PC-9 (cell line): ENCODE data around the gene ARIH1. TPM values are rescaled to one million over a fixed set of nuclear protein-coding genes. Genes with fewer than 3 reads are reported as not detected.
"Not testable (repeated sequence)": the region's sequence is repeated elsewhere in the genome, so short reads cannot be mapped to it uniquely, and the experiment has no call there.

ENCODE experiments used
- BruUV-seq: library from RNA; stranded (reverse); fragments of 400-500 nt; replicated peaks from 2 replicates; lab custom pipeline; 2021; lab: Mats Ljungman, UMichigan
- CTCF ChIA-PET: fragments of 300-600 bp; sonication (Branson Sonifier 250); formaldehyde crosslinking; loops from one replicate; lab custom pipeline; 2022; ENCODE audit warnings: antibody characterized with exemption; lab: Charles Lee
- POLR2A ChIA-PET: fragments of 300-600 bp; sonication (Branson Sonifier 250); formaldehyde crosslinking; loops from one replicate; lab custom pipeline; 2022; ENCODE audit warnings: antibody characterized with exemption; ENCODE audit not compliant: unreplicated experiment; lab: Charles Lee
- DNase-seq, 2 experiments: peaks; one replicate each; pipeline versions ENCODE4 v3.0.0 to v3.0.0-alpha.2; 2015 to 2022; ENCODE audit warnings: mixed read lengths in 1 of 2
- H2AFZ ChIP-seq: fragments of 200-600 bp; sonication (generic); 2 replicates; pipeline ENCODE4 v1.8.1; 2017; ENCODE audit warnings: antibody characterized with exemption
- H3F3A ChIP-seq: fragments of 200-600 bp; sonication (generic); 2 replicates; pipeline ENCODE4 v1.8.1; 2017; ENCODE audit warnings: antibody characterized with exemption, mild to moderate bottlenecking, low read depth; ENCODE audit not compliant: insufficient read depth
- H3K27ac ChIP-seq: fragments of 200-600 bp; sonication (generic); 2 replicates; pipeline ENCODE4 v1.6.1; 2016; ENCODE audit warnings: mixed run types
- H3K27me3 ChIP-seq: fragments of 200-600 bp; sonication (generic); 2 replicates; pipeline ENCODE4 v1.6.1; 2016; ENCODE audit warnings: low read depth, mixed run types; ENCODE audit not compliant: insufficient read depth
- H3K36me3 ChIP-seq: fragments of 200-600 bp; sonication (generic); 2 replicates; pipeline ENCODE4 v1.6.1; 2016; ENCODE audit warnings: low read depth, mixed run types
- H3K4me1 ChIP-seq: fragments of 200-600 bp; sonication (generic); replicated peaks from 2 replicates; pipeline ENCODE4 v1.6.1; 2016; ENCODE audit warnings: mixed run types; ENCODE audit not compliant: insufficient read depth
- H3K4me2 ChIP-seq: fragments of 200-600 bp; sonication (generic); 2 replicates; pipeline ENCODE4 v1.6.1; 2017; ENCODE audit warnings: mixed run types
- H3K4me3 ChIP-seq: fragments of 200-600 bp; sonication (generic); 2 replicates; pipeline ENCODE4 v1.6.1; 2016; ENCODE audit warnings: mixed run types
- H3K79me2 ChIP-seq: fragments of 200-600 bp; sonication (generic); 2 replicates; pipeline ENCODE4 v1.6.1; 2017; ENCODE audit warnings: low read depth, mixed run types
- H3K9me2 ChIP-seq: fragments of 200-600 bp; sonication (generic); 2 replicates; pipeline ENCODE4 v1.8.1; 2017; ENCODE audit warnings: mild to moderate bottlenecking; ENCODE audit not compliant: insufficient read depth
- H3K9me3 ChIP-seq: fragments of 200-600 bp; sonication (generic); 2 replicates; pipeline ENCODE4 v1.8.1; 2016; ENCODE audit warnings: low read depth; ENCODE audit not compliant: insufficient read depth
- H4K20me1 ChIP-seq: fragments of 200-600 bp; sonication (generic); 2 replicates; pipeline ENCODE4 v1.8.1; 2017; ENCODE audit not compliant: insufficient read depth
- CTCF ChIP-seq: fragments of 200-600 bp; sonication (generic); conservative IDR thresholded peaks from 2 replicates; pipeline ENCODE4 v1.6.1; 2017; ENCODE audit warnings: mixed run types, antibody characterized with exemption, mild to moderate bottlenecking, moderate library complexity
- intact Hi-C: fragments of 100-400 bp; cut with micrococcal nuclease; formaldehyde crosslinking; loops from one replicate; pipeline ENCODE4 v1.10.0; 2022; ENCODE audit not compliant: unreplicated experiment
- total RNA-seq: library from RNA; stranded (reverse); gene quantifications from 2 replicates; pipeline ENCODE4 v1.2.3, GENCODE V29; 2021

Gene ARIH1
- total RNA-seq, 1 experiment from 2014 or later: 144 TPM

DNA sequence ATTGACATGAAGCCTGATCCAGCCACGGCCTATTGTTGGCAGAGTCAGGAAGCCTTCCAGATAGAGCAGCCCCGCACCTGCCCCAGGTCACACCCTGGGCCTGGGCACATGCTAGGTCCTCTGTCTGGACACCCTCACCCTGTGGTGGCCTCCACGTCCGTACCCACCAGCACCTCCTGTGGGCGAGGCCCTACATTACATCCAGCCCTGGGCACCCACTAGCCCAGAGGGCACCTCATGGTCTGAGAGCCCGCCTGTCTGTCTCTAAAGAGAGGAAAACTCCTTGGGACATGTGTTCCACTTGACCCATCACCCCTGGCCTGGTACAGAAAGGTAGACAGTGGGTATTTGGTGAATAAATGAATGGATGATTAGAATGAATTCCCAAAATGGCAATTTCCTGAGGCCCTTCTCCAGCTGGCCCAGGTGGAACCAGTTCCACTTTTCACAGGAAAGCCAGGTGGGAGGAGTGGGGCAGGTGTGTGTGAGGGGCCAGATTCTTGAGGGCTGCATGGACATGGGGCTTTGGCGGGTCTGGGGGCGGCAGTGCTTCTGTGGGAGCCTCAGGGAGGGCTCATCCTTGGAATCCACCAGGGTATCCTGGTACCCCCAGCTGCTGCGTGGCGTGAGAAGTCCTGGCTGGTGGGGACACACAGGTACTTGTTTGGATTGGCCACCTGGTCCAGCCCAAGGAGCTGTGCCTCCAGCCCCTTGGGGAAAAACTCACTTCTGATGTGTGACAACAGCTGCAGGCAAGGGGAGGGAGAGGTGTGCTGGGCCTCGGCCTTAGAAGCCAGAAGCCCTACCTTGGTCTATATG, 154.3 kb downstream of the ARIH1 start:
- H3K27me3 ChIP-seq, intact Hi-C loops, DNase-seq, H3K79me2 ChIP-seq, H3K9me3 ChIP-seq, H4K20me1 ChIP-seq, H3K4me1 ChIP-seq, H2AFZ ChIP-seq, POLR2A ChIA-PET, H3F3A ChIP-seq, BruUV-seq, H3K4me3 ChIP-seq, H3K4me2 ChIP-seq, H3K9me2 ChIP-seq, H3K27ac ChIP-seq, CTCF ChIA-PET, H3K36me3 ChIP-seq: not testable (repeated sequence)
- TF ChIP-seq CTCF: peak; percentile 23; the same call in 1 of the 2 replicates

DNA sequence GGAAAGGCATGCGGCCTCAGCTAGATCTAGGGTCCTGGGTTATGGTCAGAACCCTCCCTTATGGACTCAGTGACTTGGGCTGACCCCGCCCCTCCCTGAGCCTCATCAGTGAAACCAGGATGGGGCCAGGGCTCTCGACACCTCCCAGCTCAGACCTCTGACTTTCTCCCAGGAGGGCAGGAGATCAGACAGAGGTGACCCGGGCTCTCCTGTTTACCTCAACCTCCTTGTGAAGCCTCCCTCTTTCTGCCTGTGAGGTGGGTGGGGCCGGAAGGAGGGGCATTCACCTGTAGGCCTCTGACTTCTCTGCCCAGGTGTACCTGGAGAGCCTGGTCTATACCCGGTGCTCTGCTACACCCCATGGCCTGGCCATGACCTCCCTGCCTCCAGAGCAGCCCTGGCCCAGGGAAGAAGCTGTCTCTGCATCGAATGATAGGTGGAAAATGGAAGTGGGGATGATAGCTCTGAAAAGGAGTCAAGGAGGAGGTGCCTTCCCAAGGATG, 155.0 kb downstream of the ARIH1 start:
- intact Hi-C loops, H3K27ac ChIP-seq, DNase-seq, BruUV-seq, H4K20me1 ChIP-seq, H2AFZ ChIP-seq, H3K36me3 ChIP-seq, H3F3A ChIP-seq, H3K27me3 ChIP-seq, H3K4me3 ChIP-seq, CTCF ChIA-PET, H3K4me2 ChIP-seq, POLR2A ChIA-PET, H3K9me3 ChIP-seq, H3K4me1 ChIP-seq, H3K9me2 ChIP-seq, H3K79me2 ChIP-seq: not testable (repeated sequence)

DNA sequence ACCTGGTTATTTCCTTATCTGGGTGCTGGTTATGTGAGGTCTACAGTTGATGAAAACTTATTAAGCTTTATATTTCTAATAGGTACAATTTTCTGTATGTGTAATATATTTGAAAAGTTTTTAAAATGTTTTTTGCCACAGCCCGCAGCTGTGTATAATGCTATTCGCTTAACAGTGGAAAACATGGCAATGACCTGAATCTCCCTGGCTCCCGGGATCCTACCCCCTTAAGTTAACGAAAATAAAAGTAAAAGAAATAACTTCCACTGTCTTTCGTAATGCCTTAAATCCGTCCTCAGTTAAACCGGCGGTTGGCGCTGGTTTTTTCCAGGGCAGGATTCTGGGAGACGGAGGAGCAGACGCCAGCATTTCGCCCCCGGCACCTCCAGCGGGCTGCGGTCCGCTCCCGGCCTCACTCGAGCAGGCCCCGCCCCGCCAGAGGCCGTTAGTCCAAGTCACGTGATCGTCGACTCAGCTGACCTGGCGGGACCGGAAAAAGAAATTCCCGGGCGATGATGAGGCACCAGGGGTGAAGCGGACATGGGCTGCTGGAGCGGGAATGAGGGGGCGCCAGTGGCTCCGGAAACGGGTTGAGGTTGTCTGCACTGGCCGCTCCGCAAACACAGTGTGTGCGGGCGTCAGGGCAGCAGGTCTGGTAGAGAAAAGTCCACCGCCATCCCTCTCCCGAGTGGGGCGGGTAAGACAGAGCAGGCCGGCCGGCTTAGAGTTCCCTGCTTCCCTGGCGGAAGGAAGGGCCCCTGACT, 162.6 kb downstream of the ARIH1 start:
- not testable (repeated sequence) for H3K9me3 ChIP-seq

GRCh38 chr15:72639759-72640483, 165.8 kb downstream of the ARIH1 start:
- CTCF ChIA-PET, H3K4me1 ChIP-seq, H4K20me1 ChIP-seq, H3K27me3 ChIP-seq, BruUV-seq, intact Hi-C loops, H3K4me2 ChIP-seq, H3K4me3 ChIP-seq, DNase-seq, H3K36me3 ChIP-seq, H3F3A ChIP-seq, H2AFZ ChIP-seq, H3K79me2 ChIP-seq, H3K9me3 ChIP-seq, POLR2A ChIA-PET, H3K27ac ChIP-seq, H3K9me2 ChIP-seq: not testable (repeated sequence)

More for the DNA sequence above, 162.6 kb downstream of the ARIH1 start:
- H3K4me2 ChIP-seq: peak overlapping the region; percentile 40
- intact Hi-C loops, H3K9me2 ChIP-seq, H4K20me1 ChIP-seq, H3K27ac ChIP-seq, H3F3A ChIP-seq, CTCF ChIA-PET, H3K27me3 ChIP-seq, H2AFZ ChIP-seq, H3K36me3 ChIP-seq, H3K79me2 ChIP-seq, H3K4me1 ChIP-seq: not testable (repeated sequence)
- H3K4me3 ChIP-seq: peak overlapping the region; percentile 39; the same call in 1 of the 2 replicates
- TSS peak; percentile 92 for BruUV-seq
- POLR2A ChIA-PET: interaction anchor here (0.6 kb wide), 1 partner anchor 1464 kb away, joined by 4 read pairs; no protein-coding TSS in a partner anchor
- DNase-seq: peak; percentile 61 to 88

GRCh38 chr15:72642271-72642670, 168.1 kb downstream of the ARIH1 start:
- H3K9me2 ChIP-seq, DNase-seq, intact Hi-C loops, H3K27ac ChIP-seq, H3K4me3 ChIP-seq, BruUV-seq, H3F3A ChIP-seq, H3K4me2 ChIP-seq, H3K27me3 ChIP-seq, H3K36me3 ChIP-seq, H3K9me3 ChIP-seq, H4K20me1 ChIP-seq, H3K79me2 ChIP-seq, H2AFZ ChIP-seq, CTCF ChIA-PET, POLR2A ChIA-PET, H3K4me1 ChIP-seq: not testable (repeated sequence)

GRCh38 chr15:72648631-72649253, 174.6 kb downstream of the ARIH1 start:
- H3K4me3 ChIP-seq, H3K9me2 ChIP-seq, H3K27ac ChIP-seq, H3K4me1 ChIP-seq, DNase-seq, H3K36me3 ChIP-seq, H3F3A ChIP-seq, H3K27me3 ChIP-seq, H3K4me2 ChIP-seq, H3K9me3 ChIP-seq, H3K79me2 ChIP-seq, BruUV-seq, H2AFZ ChIP-seq, H4K20me1 ChIP-seq, POLR2A ChIA-PET, intact Hi-C loops, CTCF ChIA-PET: not testable (repeated sequence)
